Measurements from ENCODE around the gene STX19.

DNA sequence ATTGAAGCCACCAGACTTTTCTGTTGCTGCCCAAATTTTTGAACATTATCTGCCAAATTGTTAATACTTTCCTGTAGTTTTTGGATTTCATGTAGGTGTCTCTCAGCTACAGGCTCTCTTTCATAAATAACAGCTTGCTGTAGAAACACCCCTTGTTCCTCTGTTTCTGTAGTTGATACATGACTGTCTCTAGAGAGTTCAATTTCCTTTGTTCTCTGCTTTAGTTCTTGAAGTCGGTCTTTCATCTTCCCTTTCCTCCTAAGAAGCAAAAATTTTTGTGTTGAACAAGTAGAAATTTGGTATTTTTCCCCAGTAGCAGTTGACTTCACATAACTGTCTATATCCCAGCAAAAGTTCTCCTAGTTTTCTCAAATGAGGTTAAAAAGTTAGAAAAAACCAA lies 13.4 kb downstream of the STX19 start:
- TF ChIP-seq, protein P1, sequence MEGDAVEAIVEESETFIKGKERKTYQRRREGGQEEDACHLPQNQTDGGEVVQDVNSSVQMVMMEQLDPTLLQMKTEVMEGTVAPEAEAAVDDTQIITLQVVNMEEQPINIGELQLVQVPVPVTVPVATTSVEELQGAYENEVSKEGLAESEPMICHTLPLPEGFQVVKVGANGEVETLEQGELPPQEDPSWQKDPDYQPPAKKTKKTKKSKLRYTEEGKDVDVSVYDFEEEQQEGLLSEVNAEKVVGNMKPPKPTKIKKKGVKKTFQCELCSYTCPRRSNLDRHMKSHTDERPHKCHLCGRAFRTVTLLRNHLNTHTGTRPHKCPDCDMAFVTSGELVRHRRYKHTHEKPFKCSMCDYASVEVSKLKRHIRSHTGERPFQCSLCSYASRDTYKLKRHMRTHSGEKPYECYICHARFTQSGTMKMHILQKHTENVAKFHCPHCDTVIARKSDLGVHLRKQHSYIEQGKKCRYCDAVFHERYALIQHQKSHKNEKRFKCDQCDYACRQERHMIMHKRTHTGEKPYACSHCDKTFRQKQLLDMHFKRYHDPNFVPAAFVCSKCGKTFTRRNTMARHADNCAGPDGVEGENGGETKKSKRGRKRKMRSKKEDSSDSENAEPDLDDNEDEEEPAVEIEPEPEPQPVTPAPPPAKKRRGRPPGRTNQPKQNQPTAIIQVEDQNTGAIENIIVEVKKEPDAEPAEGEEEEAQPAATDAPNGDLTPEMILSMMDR (IDR thresholded peaks at IDR 0.05; ENCODE audit: low read depth, low read length, poor library complexity, severe bottlenecking): no peak
- TF ChIP-seq EZH2phosphoT487 (IDR thresholded peaks at IDR 0.05; ENCODE audit: borderline replicate concordance, low read length): no peak
